ENCODE measurements around the gene OR6C6.

- no peak for TF ChIP-seq CTCF (conservative IDR thresholded peaks at IDR 0.05)
- TF ChIP-seq ZFX (IDR thresholded peaks at IDR 0.05): no peak
These were observed 43.1 kb downstream of the OR6C6 start for GRCh38 chr12:55253281-55253680.

All from C4-2B (cell line).